Liver (tissue), 9 donors: Measurements from ENCODE around the gene THUMPD2. TPM values are rescaled to one million over a fixed set of nuclear protein-coding genes. Genes with fewer than 3 reads are reported as not detected.

ENCODE experiments used
- DNase-seq: peaks from one replicate; pipeline ENCODE4 v3.0.0-alpha.2; 2017; ENCODE audit warnings: low spot score
- H3K27ac ChIP-seq, 2 donors: one replicate each; pipeline ENCODE4 v1.7.0; 2013; ENCODE audit warnings: inconsistent platforms in 2 of 2, low read length in 2 of 2, control low read depth in 1 of 2, low read depth in 1 of 2, mild to moderate bottlenecking in 1 of 2
- H3K27me3 ChIP-seq, 4 donors: one replicate each; pipeline versions ENCODE4 v1.6.1 to v1.7.0; 2013; ENCODE audit warnings: low read length in 3 of 4, inconsistent platforms in 1 of 4, mild to moderate bottlenecking in 1 of 4, moderate library complexity in 1 of 4; ENCODE audit not compliant: control insufficient read depth in 4 of 4, insufficient read depth in 4 of 4
- H3K36me3 ChIP-seq, 4 donors: one replicate each; pipeline versions ENCODE4 v1.6.1 to v1.7.0; 2013; ENCODE audit warnings: low read length in 3 of 4, mild to moderate bottlenecking in 3 of 4, low read depth in 1 of 4, moderate library complexity in 1 of 4; ENCODE audit not compliant: control insufficient read depth in 4 of 4, insufficient read depth in 3 of 4
- H3K4me1 ChIP-seq, 4 donors: one replicate each; pipeline versions ENCODE4 v1.6.1 to v1.7.0; 2013; ENCODE audit warnings: low read length in 3 of 4, mild to moderate bottlenecking in 3 of 4, moderate library complexity in 1 of 4; ENCODE audit not compliant: control insufficient read depth in 4 of 4, insufficient read depth in 4 of 4
- H3K4me3 ChIP-seq, 3 donors: one replicate each; pipeline versions ENCODE4 v1.6.1 to v1.7.0; 2013; ENCODE audit warnings: low read length in 3 of 3, control low read depth in 1 of 3, low read depth in 1 of 3, mild to moderate bottlenecking in 1 of 3
- H3K9ac ChIP-seq, 2 donors: one replicate each; pipeline ENCODE4 v1.7.0; 2013; ENCODE audit warnings: low read length in 2 of 2, mild to moderate bottlenecking in 2 of 2, moderate library complexity in 2 of 2, control low read depth in 1 of 2, low read depth in 1 of 2
- H3K9me3 ChIP-seq, 4 donors: one replicate each; pipeline versions ENCODE4 v1.6.1 to v1.7.0; 2013; ENCODE audit warnings: low read length in 3 of 4; ENCODE audit not compliant: control insufficient read depth in 4 of 4
- ATF3 ChIP-seq: IDR thresholded peaks from 2 replicates; pipeline ENCODE4 v1.6.1; 2016; ENCODE audit warnings: antibody characterized with exemption
- EGR1 ChIP-seq, 2 donors: IDR thresholded peaks; 2 replicates each; pipeline ENCODE4 v1.6.1; 2016 to 2018; ENCODE audit warnings: antibody characterized with exemption in 2 of 2, low read depth in 2 of 2
- FOXA1 ChIP-seq: IDR thresholded peaks from 2 replicates; pipeline ENCODE4 v1.6.1; 2016; ENCODE audit warnings: antibody characterized with exemption
- FOXA2 ChIP-seq: IDR thresholded peaks from 2 replicates; pipeline ENCODE4 v1.6.1; 2016; ENCODE audit warnings: antibody characterized with exemption
- GABPA ChIP-seq, 2 donors: IDR thresholded peaks in 1 of 2; conservative IDR thresholded peaks in 1 of 2; 2 replicates each; pipeline ENCODE4 v1.6.1; 2016; ENCODE audit warnings: antibody characterized with exemption in 2 of 2, mild to moderate bottlenecking in 1 of 2, moderate library complexity in 1 of 2
- HNF4A ChIP-seq, 2 donors: conservative IDR thresholded peaks; 2 replicates each; pipeline ENCODE4 v1.6.1; 2016; ENCODE audit warnings: antibody characterized with exemption in 2 of 2, mild to moderate bottlenecking in 2 of 2
- HNF4G ChIP-seq: IDR thresholded peaks from 2 replicates; pipeline ENCODE4 v1.6.1; 2016; ENCODE audit warnings: antibody characterized with exemption
- JUND ChIP-seq, 2 donors: IDR thresholded peaks; 2 replicates each; pipeline ENCODE4 v1.6.1; 2016; ENCODE audit warnings: antibody characterized with exemption in 2 of 2
- NR2F2 ChIP-seq: IDR thresholded peaks from 2 replicates; pipeline ENCODE4 v1.6.1; 2016; ENCODE audit warnings: antibody characterized with exemption
- RAD21 ChIP-seq, 2 donors: IDR thresholded peaks; 2 replicates each; pipeline ENCODE4 v1.6.1; 2016; ENCODE audit warnings: antibody characterized with exemption in 2 of 2, mild to moderate bottlenecking in 2 of 2
- RXRA ChIP-seq, 2 donors: IDR thresholded peaks; 2 replicates each; pipeline ENCODE4 v1.6.1; 2017 to 2018; ENCODE audit warnings: antibody characterized with exemption in 2 of 2, mild to moderate bottlenecking in 1 of 2
- SP1 ChIP-seq: IDR thresholded peaks from 2 replicates; pipeline ENCODE4 v1.6.1; 2018; ENCODE audit warnings: antibody characterized with exemption, mild to moderate bottlenecking
- TAF1 ChIP-seq: conservative IDR thresholded peaks from 2 replicates; pipeline ENCODE4 v1.6.1; 2016; ENCODE audit warnings: antibody characterized with exemption, mild to moderate bottlenecking
- YY1 ChIP-seq: IDR thresholded peaks from 2 replicates; pipeline ENCODE4 v1.6.1; 2016; ENCODE audit warnings: antibody characterized with exemption, mild to moderate bottlenecking
- WGBS: extraction: QIAGEN DNeasy Blood & Tissue Kit; methylation state at CpG from one replicate; pipeline ENCODE4 v1.1.7; 2013; 5-methylcytosine and 5-hydroxymethylcytosine counted together
- polyA plus RNA-seq, 2 donors: library from polyadenylated mRNA; stranded (reverse) in 1 of 2; unstranded in 1 of 2; fragments of 200-250 nt in 1 of 2; fragments of >200 nt in 1 of 2; fragmentation: Nextera tagmentation in 1 of 2; extraction: Ambion mirVana in 1 of 2; gene quantifications; one replicate each; pipeline versions ENCODE4 v1.2.1 to v1.2.3, GENCODE V29; 2013 to 2015
- total RNA-seq, 2 donors: library from RNA; depleted of rRNA; stranded (reverse); fragments of >200 nt; gene quantifications; one replicate each; pipeline ENCODE4 v1.2.3, GENCODE V29; 2014
- TF ChIP-seq, protein P1 (sequence below): IDR thresholded peaks from 2 replicates; pipeline ENCODE4 v1.6.1; 2016; ENCODE audit warnings: antibody characterized with exemption
- TF ChIP-seq, protein P2 (sequence below): IDR thresholded peaks from 2 replicates; pipeline ENCODE4 v1.6.1; 2016; ENCODE audit warnings: antibody characterized with exemption
- TF ChIP-seq, protein P3 (sequence below): fragments of 150-350 bp; IDR thresholded peaks from 2 replicates; pipeline ENCODE4 v1.5.1; 2017; ENCODE audit warnings: improper control_type of control experiment, low read depth, low read length; ENCODE audit not compliant: missing input control
- TF ChIP-seq, protein P4 (sequence below): IDR thresholded peaks from 2 replicates; pipeline ENCODE4 v1.6.1; 2016; ENCODE audit warnings: antibody characterized with exemption, mild to moderate bottlenecking
- donor health status: healthy.
- donor health status: healthy.
- donor health status: healthy.
- donor health status: healthy.
- donor health status: healthy.

THUMPD2 gene
- total and polyA plus RNA-seq, 4 donors = 2.2 to 5.9 (median 5.0) TPM

- WGBS = 94% methylated on average over 1 of the region's 1 CpG
- no peak for DNase-seq
- TF ChIP-seq, protein P1, sequence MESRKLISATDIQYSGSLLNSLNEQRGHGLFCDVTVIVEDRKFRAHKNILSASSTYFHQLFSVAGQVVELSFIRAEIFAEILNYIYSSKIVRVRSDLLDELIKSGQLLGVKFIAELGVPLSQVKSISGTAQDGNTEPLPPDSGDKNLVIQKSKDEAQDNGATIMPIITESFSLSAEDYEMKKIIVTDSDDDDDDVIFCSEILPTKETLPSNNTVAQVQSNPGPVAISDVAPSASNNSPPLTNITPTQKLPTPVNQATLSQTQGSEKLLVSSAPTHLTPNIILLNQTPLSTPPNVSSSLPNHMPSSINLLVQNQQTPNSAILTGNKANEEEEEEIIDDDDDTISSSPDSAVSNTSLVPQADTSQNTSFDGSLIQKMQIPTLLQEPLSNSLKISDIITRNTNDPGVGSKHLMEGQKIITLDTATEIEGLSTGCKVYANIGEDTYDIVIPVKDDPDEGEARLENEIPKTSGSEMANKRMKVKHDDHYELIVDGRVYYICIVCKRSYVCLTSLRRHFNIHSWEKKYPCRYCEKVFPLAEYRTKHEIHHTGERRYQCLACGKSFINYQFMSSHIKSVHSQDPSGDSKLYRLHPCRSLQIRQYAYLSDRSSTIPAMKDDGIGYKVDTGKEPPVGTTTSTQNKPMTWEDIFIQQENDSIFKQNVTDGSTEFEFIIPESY = no peak
- TF ChIP-seq YY1 (no peak), GABPA (IDR thresholded peaks at IDR 0.05 in 1 of 2, conservative IDR thresholded peaks at IDR 0.05 in 1 of 2) (no peak), SP1 (no peak), JUND (IDR thresholded peaks at IDR 0.05) (no peak), EGR1 (IDR thresholded peaks at IDR 0.05; ENCODE audit: low read depth in 2 of 2) (no peak), HNF4G (no peak), TAF1 (no peak), FOXA2 (no peak), RAD21 (IDR thresholded peaks at IDR 0.05) (no peak), RXRA (IDR thresholded peaks at IDR 0.05) (no peak), ATF3 (no peak), HNF4A (conservative IDR thresholded peaks at IDR 0.05) (no peak), NR2F2 (no peak), FOXA1 (no peak)
- TF ChIP-seq, protein P2, sequence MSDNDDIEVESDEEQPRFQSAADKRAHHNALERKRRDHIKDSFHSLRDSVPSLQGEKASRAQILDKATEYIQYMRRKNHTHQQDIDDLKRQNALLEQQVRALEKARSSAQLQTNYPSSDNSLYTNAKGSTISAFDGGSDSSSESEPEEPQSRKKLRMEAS = no peak
- TF ChIP-seq, protein P3, sequence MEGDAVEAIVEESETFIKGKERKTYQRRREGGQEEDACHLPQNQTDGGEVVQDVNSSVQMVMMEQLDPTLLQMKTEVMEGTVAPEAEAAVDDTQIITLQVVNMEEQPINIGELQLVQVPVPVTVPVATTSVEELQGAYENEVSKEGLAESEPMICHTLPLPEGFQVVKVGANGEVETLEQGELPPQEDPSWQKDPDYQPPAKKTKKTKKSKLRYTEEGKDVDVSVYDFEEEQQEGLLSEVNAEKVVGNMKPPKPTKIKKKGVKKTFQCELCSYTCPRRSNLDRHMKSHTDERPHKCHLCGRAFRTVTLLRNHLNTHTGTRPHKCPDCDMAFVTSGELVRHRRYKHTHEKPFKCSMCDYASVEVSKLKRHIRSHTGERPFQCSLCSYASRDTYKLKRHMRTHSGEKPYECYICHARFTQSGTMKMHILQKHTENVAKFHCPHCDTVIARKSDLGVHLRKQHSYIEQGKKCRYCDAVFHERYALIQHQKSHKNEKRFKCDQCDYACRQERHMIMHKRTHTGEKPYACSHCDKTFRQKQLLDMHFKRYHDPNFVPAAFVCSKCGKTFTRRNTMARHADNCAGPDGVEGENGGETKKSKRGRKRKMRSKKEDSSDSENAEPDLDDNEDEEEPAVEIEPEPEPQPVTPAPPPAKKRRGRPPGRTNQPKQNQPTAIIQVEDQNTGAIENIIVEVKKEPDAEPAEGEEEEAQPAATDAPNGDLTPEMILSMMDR = no peak
- TF ChIP-seq, protein P4, sequence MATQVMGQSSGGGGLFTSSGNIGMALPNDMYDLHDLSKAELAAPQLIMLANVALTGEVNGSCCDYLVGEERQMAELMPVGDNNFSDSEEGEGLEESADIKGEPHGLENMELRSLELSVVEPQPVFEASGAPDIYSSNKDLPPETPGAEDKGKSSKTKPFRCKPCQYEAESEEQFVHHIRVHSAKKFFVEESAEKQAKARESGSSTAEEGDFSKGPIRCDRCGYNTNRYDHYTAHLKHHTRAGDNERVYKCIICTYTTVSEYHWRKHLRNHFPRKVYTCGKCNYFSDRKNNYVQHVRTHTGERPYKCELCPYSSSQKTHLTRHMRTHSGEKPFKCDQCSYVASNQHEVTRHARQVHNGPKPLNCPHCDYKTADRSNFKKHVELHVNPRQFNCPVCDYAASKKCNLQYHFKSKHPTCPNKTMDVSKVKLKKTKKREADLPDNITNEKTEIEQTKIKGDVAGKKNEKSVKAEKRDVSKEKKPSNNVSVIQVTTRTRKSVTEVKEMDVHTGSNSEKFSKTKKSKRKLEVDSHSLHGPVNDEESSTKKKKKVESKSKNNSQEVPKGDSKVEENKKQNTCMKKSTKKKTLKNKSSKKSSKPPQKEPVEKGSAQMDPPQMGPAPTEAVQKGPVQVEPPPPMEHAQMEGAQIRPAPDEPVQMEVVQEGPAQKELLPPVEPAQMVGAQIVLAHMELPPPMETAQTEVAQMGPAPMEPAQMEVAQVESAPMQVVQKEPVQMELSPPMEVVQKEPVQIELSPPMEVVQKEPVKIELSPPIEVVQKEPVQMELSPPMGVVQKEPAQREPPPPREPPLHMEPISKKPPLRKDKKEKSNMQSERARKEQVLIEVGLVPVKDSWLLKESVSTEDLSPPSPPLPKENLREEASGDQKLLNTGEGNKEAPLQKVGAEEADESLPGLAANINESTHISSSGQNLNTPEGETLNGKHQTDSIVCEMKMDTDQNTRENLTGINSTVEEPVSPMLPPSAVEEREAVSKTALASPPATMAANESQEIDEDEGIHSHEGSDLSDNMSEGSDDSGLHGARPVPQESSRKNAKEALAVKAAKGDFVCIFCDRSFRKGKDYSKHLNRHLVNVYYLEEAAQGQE = no peak
- no peak overlapping the region for H3K4me3 ChIP-seq
- peaks cover 0 to 3% (median 2%) of the 10 kb centered on the region in 4 donors for H3K9me3 ChIP-seq
- H3K9ac ChIP-seq = no peak overlapping the region
- no peaks in the 10 kb centered on the region for H3K27me3 ChIP-seq
- H3K36me3 ChIP-seq = no peaks in the 10 kb centered on the region
- no peaks in the 10 kb centered on the region for H3K4me1 ChIP-seq
- no peak overlapping the region for H3K27ac ChIP-seq
Measured at GRCh38 chr2:39693245-39693644, 85.8 kb downstream of the THUMPD2 start.
